HG03060 (cell line): Measurements from ENCODE around the gene FAF1.

Experiments used
- ATAC-seq: cut with Tn5 transposase; IDR thresholded peaks from one replicate; pipeline ENCODE4 v1.9.1; 2021; ENCODE audit warnings: low read depth, moderate number of reproducible peaks; ENCODE audit not compliant: unreplicated experiment

Gene FAF1

GRCh38 chr1:50661626-50662025, 298.4 kb downstream of the FAF1 start:
- no peak for ATAC-seq

GRCh38 chr1:50659107-50659662, 300.9 kb downstream of the FAF1 start:
- no peak for ATAC-seq

GRCh38 chr1:50658459-50659076, 301.5 kb downstream of the FAF1 start:
- no peak for ATAC-seq

- no peak for ATAC-seq
Measured at GRCh38 chr1:50656931-50657330, 303.1 kb downstream of the FAF1 start.

- ATAC-seq, result no peak
Measured at GRCh38 chr1:50651476-50652263, 308.4 kb downstream of the FAF1 start.

- ATAC-seq, result no peak
Measured at GRCh38 chr1:50646526-50646925, 313.5 kb downstream of the FAF1 start.

GRCh38 chr1:50645139-50645538, 314.9 kb downstream of the FAF1 start:
- ATAC-seq, result no peak

- ATAC-seq, result no peak
Measured at GRCh38 chr1:50644447-50645105, 315.5 kb downstream of the FAF1 start.

- ATAC-seq, result no peak
Measured at GRCh38 chr1:50637460-50637859, 322.6 kb downstream of the FAF1 start.

GRCh38 chr1:50634251-50634650, 325.8 kb downstream of the FAF1 start:
- no peak for ATAC-seq

GRCh38 chr1:50633465-50633864, 326.6 kb downstream of the FAF1 start:
- no peak for ATAC-seq

GRCh38 chr1:50631161-50631560, 328.9 kb downstream of the FAF1 start:
- ATAC-seq, result no peak

GRCh38 chr1:50622259-50622658, 337.8 kb downstream of the FAF1 start:
- ATAC-seq, result no peak

- no peak for ATAC-seq
Measured at GRCh38 chr1:50620680-50621329, 339.3 kb downstream of the FAF1 start.

- ATAC-seq, result no peak
Measured at GRCh38 chr1:50615036-50615750, 344.9 kb downstream of the FAF1 start.

GRCh38 chr1:50611675-50612074, 348.4 kb downstream of the FAF1 start:
- no peak for ATAC-seq

GRCh38 chr1:50610563-50610962, 349.5 kb downstream of the FAF1 start:
- ATAC-seq, result no peak

GRCh38 chr1:50609508-50609907, 350.6 kb downstream of the FAF1 start:
- no peak for ATAC-seq

- ATAC-seq, result no peak
Measured at GRCh38 chr1:50605186-50605875, 354.7 kb downstream of the FAF1 start.

GRCh38 chr1:50604580-50604979, 355.5 kb downstream of the FAF1 start:
- ATAC-seq, result no peak
